ENCODE results near the gene HEATR5A. TPM values are rescaled to one million over a fixed set of nuclear protein-coding genes. Genes with fewer than 3 reads are reported as not detected.

HEATR5A gene
- total and polyA plus RNA-seq, 2 of the 13 experiments (the other 11 are each of a cell fraction or from before 2014, with no cell fraction given): 36.4 to 105 TPM

DNA sequence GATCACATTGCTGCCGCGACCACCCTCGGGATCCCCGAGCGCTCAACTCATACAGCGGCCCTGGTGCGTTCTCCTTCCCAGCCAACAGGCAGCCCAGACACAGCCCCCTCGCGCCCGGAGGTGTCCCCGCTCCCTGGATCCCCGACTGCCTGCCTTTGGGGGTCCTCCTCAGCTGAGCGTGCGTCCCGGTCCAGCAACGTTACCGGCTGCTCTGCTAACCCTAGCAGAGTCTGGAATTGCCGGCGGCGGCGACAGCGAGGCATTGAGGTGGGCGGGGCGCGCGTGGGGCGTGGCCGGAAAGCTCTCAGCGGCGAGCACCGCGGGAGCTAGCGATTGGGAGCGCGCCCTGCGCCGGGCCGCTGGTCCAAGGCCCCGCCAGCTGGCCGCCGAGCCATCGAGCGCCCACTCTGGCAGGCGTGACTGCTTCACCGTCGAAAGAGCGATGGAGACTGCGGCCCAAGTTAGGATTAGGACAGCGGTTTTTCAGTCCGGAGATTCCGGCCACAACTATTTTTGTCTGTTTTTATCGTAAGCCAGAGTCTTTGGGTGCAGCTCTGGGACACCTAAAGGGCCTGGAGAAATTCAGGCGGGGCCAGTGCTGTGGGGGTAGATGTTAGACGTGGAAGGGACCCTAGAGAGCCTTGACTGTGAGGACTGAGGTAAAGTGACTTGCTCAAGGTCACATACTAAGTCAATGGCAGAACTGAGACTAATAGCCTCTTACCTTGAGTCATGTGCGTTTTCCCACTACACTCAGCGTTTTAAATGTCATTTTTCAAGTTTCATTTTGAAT, at the start of gene HEATR5A (continued):
- TF ChIP-seq GPBP1L1 (CRISPR knock-in tag; IDR thresholded peaks at IDR 0.05) (no peak), ATF6 (CRISPR knock-in tag; conservative IDR thresholded peaks at IDR 0.05) (peak; percentile 96; the same call in 1 of the 2 replicates), PLSCR1 (CRISPR knock-in tag; IDR thresholded peaks at IDR 0.05; ENCODE audit: borderline replicate concordance) (peak; percentile 99), CCDC6 (CRISPR knock-in tag; IDR thresholded peaks at IDR 0.05) (peak; percentile 96), NBN (conservative IDR thresholded peaks at IDR 0.05) (no peak), FLYWCH1 (CRISPR knock-in tag; IDR thresholded peaks at IDR 0.05) (no peak), MTF2 (CRISPR knock-in tag; IDR thresholded peaks at IDR 0.05; ENCODE audit: borderline replicate concordance) (peak; percentile 97; the same call in 1 of the 2 replicates), SP4 (CRISPR knock-in tag; IDR thresholded peaks at IDR 0.05) (peak; percentile 100), JDP2 (CRISPR knock-in tag; IDR thresholded peaks at IDR 0.05; ENCODE audit: borderline replicate concordance) (peak; percentile 94; the same call in 1 of the 2 replicates), HBP1 (CRISPR knock-in tag; IDR thresholded peaks at IDR 0.05; ENCODE audit: low read depth) (peak; percentile 99), ZNF275 (CRISPR knock-in tag; IDR thresholded peaks at IDR 0.05; ENCODE audit: borderline replicate concordance) (peak; percentile 99), ZNF720 (CRISPR knock-in tag; IDR thresholded peaks at IDR 0.05) (peak; percentile 75; the same call in 1 of the 2 replicates), ZNF10 (CRISPR knock-in tag; IDR thresholded peaks at IDR 0.05; ENCODE audit: borderline replicate concordance, low read depth) (peak; percentile 95), ZNF605 (CRISPR knock-in tag; IDR thresholded peaks at IDR 0.05) (peak; percentile 98), FOXP1 (IDR thresholded peaks at IDR 0.05) (no peak; the same call in 1 of the 2 replicates), FOXP1 (CRISPR knock-in tag; IDR thresholded peaks at IDR 0.05) (peak; percentile 47), ZNF550 (CRISPR knock-in tag; IDR thresholded peaks at IDR 0.05; ENCODE audit: borderline replicate concordance) (peak; percentile 99), BHLHE40 (IDR thresholded peaks at IDR 0.05; ENCODE audit: low read length) (no peak; the same call in 1 of the 2 replicates), E2F5 (CRISPR knock-in tag; conservative IDR thresholded peaks at IDR 0.05) (peak; percentile 95), TAF15 (IDR thresholded peaks at IDR 0.05; ENCODE audit: low read depth, low read length, poor library complexity, severe bottlenecking) (no peak)
